Measurements from ENCODE around the gene IFI27L1. TPM values are rescaled to one million over a fixed set of nuclear protein-coding genes. Genes with fewer than 3 reads are reported as not detected.
A peak's percentile ranks its signal among the peaks of the same experiment; 100 is the strongest.

Gene IFI27L1
- total RNA-seq, 1 donor from 2014 or later, result 8.9 TPM

GRCh38 chr14:94128216-94128839 is 47.2 kb downstream of the IFI27L1 start:
- no peak for TF ChIP-seq CTCF (IDR thresholded peaks at IDR 0.05; ENCODE audit: borderline replicate concordance)
- no peaks in the 10 kb centered on the region for H3K27me3 ChIP-seq (ENCODE audit: low read depth)
- no peaks in the 10 kb centered on the region for H3K9me3 ChIP-seq (replicated peaks)
- H3K36me3 ChIP-seq, result no peaks in the 10 kb centered on the region
- H3K4me1 ChIP-seq, result peaks cover 17% of the 10 kb centered on the region
- H3K4me3 ChIP-seq, result peak overlapping the region; percentile 72
- intact Hi-C loops (cut with micrococcal nuclease), result no loop called here
- no peak for DNase-seq
- H3K27ac ChIP-seq (replicated peaks), result no peak overlapping the region

GRCh38 chr14:94129111-94129757 is 48.1 kb downstream of the IFI27L1 start, which contains the start of gene IFI27L2:
IFI27L2 (minus strand) TSS chr14:94129604; CDS start chr14:94129564, 40 bp downstream.
- intact Hi-C loops (cut with micrococcal nuclease), result no loop called here
- H3K27me3 ChIP-seq (ENCODE audit: low read depth), result no peaks in the 10 kb centered on the region
- H3K4me1 ChIP-seq, result peaks cover 17% of the 10 kb centered on the region
- peak; percentile 60 for TF ChIP-seq CTCF (IDR thresholded peaks at IDR 0.05; ENCODE audit: borderline replicate concordance)
- no peaks in the 10 kb centered on the region for H3K9me3 ChIP-seq (replicated peaks)
- peak; percentile 82 for DNase-seq
- no peaks in the 10 kb centered on the region for H3K36me3 ChIP-seq
- peak within 1 kb of the TSS; percentile 85 for H3K27ac ChIP-seq (replicated peaks)
- H3K4me3 ChIP-seq, result peak within 1 kb of the TSS; percentile 72

GRCh38 chr14:94129758-94130414 is 48.8 kb downstream of the IFI27L1 start:
- intact Hi-C loops (cut with micrococcal nuclease), result loop anchor here (10.0 kb wide), 1 partner anchor 95 kb away; no protein-coding TSS in a partner anchor

GRCh38 chr14:94132285-94132887 is 51.3 kb downstream of the IFI27L1 start:
- peak; percentile 85 for TF ChIP-seq CTCF (IDR thresholded peaks at IDR 0.05; ENCODE audit: borderline replicate concordance)
- intact Hi-C loops (cut with micrococcal nuclease), result loop anchor here (10.0 kb wide), 1 partner anchor 98 kb away; no protein-coding TSS in a partner anchor
- peaks cover 5% of the 10 kb centered on the region for H3K27me3 ChIP-seq (ENCODE audit: low read depth)
- no peak overlapping the region for H3K4me3 ChIP-seq
- H3K4me1 ChIP-seq, result peaks cover 20% of the 10 kb centered on the region
- H3K36me3 ChIP-seq, result no peaks in the 10 kb centered on the region
- H3K9me3 ChIP-seq (replicated peaks), result peaks cover 10% of the 10 kb centered on the region
- DNase-seq, result no peak
- no peak overlapping the region for H3K27ac ChIP-seq (replicated peaks)

More at GRCh38 chr14:94129758-94130414, 48.8 kb downstream of the IFI27L1 start:
- no peaks in the 10 kb centered on the region for H3K9me3 ChIP-seq (replicated peaks)
- peaks cover 17% of the 10 kb centered on the region for H3K4me1 ChIP-seq
- H3K27me3 ChIP-seq (ENCODE audit: low read depth), result no peaks in the 10 kb centered on the region
- peak; percentile 50 for DNase-seq
- no peaks in the 10 kb centered on the region for H3K36me3 ChIP-seq
- H3K4me3 ChIP-seq, result peak overlapping the region; percentile 72
- H3K27ac ChIP-seq (replicated peaks), result peak overlapping the region; percentile 85
- TF ChIP-seq CTCF (IDR thresholded peaks at IDR 0.05; ENCODE audit: borderline replicate concordance), result no peak

GRCh38 chr14:94135476-94135875 is 54.4 kb downstream of the IFI27L1 start:
- intact Hi-C loops (cut with micrococcal nuclease), result loop anchor here (10.0 kb wide), 1 partner anchor 101 kb away; no protein-coding TSS in a partner anchor
- no peak overlapping the region for H3K27ac ChIP-seq (replicated peaks)
- peaks cover 10% of the 10 kb centered on the region for H3K9me3 ChIP-seq (replicated peaks)
- no peak for DNase-seq
- peaks cover 4% of the 10 kb centered on the region for H3K4me1 ChIP-seq
- H3K4me3 ChIP-seq, result no peak overlapping the region
- peaks cover 22% of the 10 kb centered on the region for H3K27me3 ChIP-seq (ENCODE audit: low read depth)
- no peak for TF ChIP-seq CTCF (IDR thresholded peaks at IDR 0.05; ENCODE audit: borderline replicate concordance)
- H3K36me3 ChIP-seq, result no peaks in the 10 kb centered on the region
